K562 (cell line): ENCODE measurements around the gene MRPL41. TPM values are rescaled to one million over a fixed set of nuclear protein-coding genes. Genes with fewer than 3 reads are reported as not detected.

Source experiments
- BRD9 ChIP-seq: fragments of 450-650 bp; IDR thresholded peaks from 2 replicates; pipeline ENCODE4 v1.6.1; 2018; ENCODE audit warnings: low read depth; ENCODE audit not compliant: partially characterized antibody
- CEBPZ ChIP-seq: fragments of 150-350 bp; IDR thresholded peaks from 2 replicates; pipeline ENCODE4 v1.6.1; 2014; ENCODE audit warnings: low read depth, mild to moderate bottlenecking, low read length, borderline replicate concordance
- ELF4 ChIP-seq: fragments of 450-650 bp; formaldehyde crosslinking; IDR thresholded peaks from 2 replicates; pipeline ENCODE4 v1.4.0; 2022; ENCODE audit warnings: missing genetic modification characterization
- FOXA1 ChIP-seq: fragments of 450-650 bp; IDR thresholded peaks from 2 replicates; pipeline ENCODE4 v1.6.1; 2016; ENCODE audit warnings: mild to moderate bottlenecking, borderline replicate concordance
- FUS ChIP-seq: fragments of 200-400 bp; formaldehyde crosslinking; optimal IDR thresholded peaks from 2 replicates; pipeline ENCODE3; 2017; ENCODE audit warnings: low read depth, low read length
- HMGN3 ChIP-seq: IDR thresholded peaks from 2 replicates; pipeline ENCODE4 v1.6.1; 2011; ENCODE audit warnings: borderline replicate concordance, low read depth, mild to moderate bottlenecking, mixed read lengths, low read length; ENCODE audit not compliant: insufficient read length; ENCODE audit errors: extremely low read depth
- ID3 ChIP-seq, 2 experiments: fragments of 250-450 bp in 1 of 2; fragments of 450-650 bp in 1 of 2; sonication (Bioruptor Pico) in 1 of 2; IDR thresholded peaks; 2 replicates each; pipeline versions ENCODE4 v1.6.1 to v1.8.0; 2016 to 2021; ENCODE audit warnings: mild to moderate bottlenecking in 2 of 2, moderate library complexity in 2 of 2, missing compliant biosample characterization in 1 of 2, missing genetic modification characterization in 1 of 2
- KAT8 ChIP-seq: fragments of 450-650 bp; IDR thresholded peaks from 2 replicates; pipeline ENCODE4 v1.6.1; 2016; ENCODE audit warnings: low read depth, mild to moderate bottlenecking
- KDM4B ChIP-seq, 2 experiments: fragments of 450-650 bp in 1 of 2; sonication (generic) in 1 of 2; IDR thresholded peaks; 2 replicates each; pipeline ENCODE4 v1.6.1; 2016 to 2017; ENCODE audit warnings: borderline replicate concordance in 2 of 2, antibody characterized with exemption in 1 of 2, low read depth in 1 of 2, mild to moderate bottlenecking in 1 of 2
- PBX2 ChIP-seq, 2 experiments: IDR thresholded peaks in 1 of 2; conservative IDR thresholded peaks in 1 of 2; 2 replicates each; pipeline ENCODE4 v1.6.1; 2016; ENCODE audit warnings: low read depth in 2 of 2, mild to moderate bottlenecking in 1 of 2, missing compliant biosample characterization in 1 of 2, missing genetic modification characterization in 1 of 2, moderate library complexity in 1 of 2
- POLR2G ChIP-seq: fragments of 200-400 bp; formaldehyde crosslinking; IDR thresholded peaks from 2 replicates; pipeline ENCODE4 v1.6.1; 2017; ENCODE audit warnings: low read depth, mild to moderate bottlenecking, antibody characterized with exemption, low read length, moderate library complexity
- SIN3B ChIP-seq: fragments of 450-650 bp; IDR thresholded peaks from 2 replicates; pipeline ENCODE4 v1.6.1; 2017; ENCODE audit warnings: low read depth, mild to moderate bottlenecking, moderate library complexity
- ZNF165 ChIP-seq: fragments of 250-450 bp; sonication (Bioruptor Pico); IDR thresholded peaks from 2 replicates; pipeline ENCODE4 v1.4.0; 2020; ENCODE audit warnings: borderline replicate concordance
- ZNF780A ChIP-seq: fragments of 250-450 bp; sonication (Bioruptor Pico); IDR thresholded peaks from 2 replicates; pipeline ENCODE4 v1.5.0; 2021; ENCODE audit warnings: mild to moderate bottlenecking
- polyA plus RNA-seq, 8 experiments: library from polyadenylated mRNA; depleted of rRNA in 4 of 8; stranded (reverse) in 5 of 8; unstranded in 3 of 8; fragments of >200 nt; fragmentation: Nextera tagmentation in 2 of 8; fragmentation: Illumina TruSeq in 1 of 8; extraction: Ambion mirVana in 2 of 8; extraction: Trizol in 1 of 8; gene quantifications; 2 replicates each; pipeline versions ENCODE4 v1.2.1 to v1.2.3, GENCODE V29; 2011 to 2014; ENCODE audit warnings: inconsistent platforms in 1 of 8, missing spikeins in 1 of 8
- total RNA-seq, 7 experiments: library from RNA; depleted of rRNA in 6 of 7; stranded (reverse); fragments of >200 nt in 6 of 7; fragmentation: Illumina TruSeq in 2 of 7; extraction: Trizol in 2 of 7; gene quantifications; 2 replicates each; pipeline versions ENCODE4 v1.2.1 to v1.2.3, GENCODE V29; 2011 to 2021; ENCODE audit warnings: low replicate concordance in 1 of 7
- TF ChIP-seq, protein P1 (sequence below): fragments of 250-450 bp; sonication (Bioruptor Pico); IDR thresholded peaks from 2 replicates; pipeline ENCODE4 v1.4.0; 2020

Gene MRPL41
- total and polyA plus RNA-seq, 9 of the 15 experiments (the other 6 are each of a cell fraction or from before 2014, with no cell fraction given) = 2.6 to 259 (median 21.6) TPM

DNA sequence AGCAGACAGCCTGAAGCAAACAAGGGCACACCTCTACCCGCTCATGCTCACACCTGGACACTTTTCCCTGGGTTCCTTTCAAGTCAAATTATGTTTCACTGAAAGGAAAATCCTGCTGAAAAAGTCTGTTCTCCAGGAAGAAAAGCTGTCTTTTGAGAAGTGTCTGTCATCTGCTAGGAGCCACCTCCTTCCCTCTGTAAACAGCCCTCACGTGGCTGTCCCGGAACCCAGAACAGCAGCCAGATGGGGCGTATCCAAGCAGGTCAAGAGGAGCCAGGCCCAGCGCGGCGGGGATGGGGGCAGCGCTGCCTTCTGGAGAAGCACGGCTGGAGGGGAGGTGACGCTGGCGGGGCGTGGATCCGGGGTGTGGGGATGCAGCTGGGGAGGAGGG is 1.5 kb upstream of the MRPL41 start, which contains the start of gene PNPLA7 (continued):
- TF ChIP-seq ID3 (CRISPR knock-in tag; IDR thresholded peaks at IDR 0.05) (no peak), ID3 (tag; IDR thresholded peaks at IDR 0.05) (no peak), KAT8 (no peak), SIN3B (no peak), ELF4 (CRISPR knock-in tag) (no peak), FUS (no peak), POLR2G (no peak), KDM4B (IDR thresholded peaks at IDR 0.05; ENCODE audit: borderline replicate concordance in 2 of 2, low read depth in 1 of 2) (no peak), CEBPZ (no peak), ZNF780A (CRISPR knock-in tag) (no peak), BRD9 (no peak), ZNF165 (CRISPR knock-in tag) (no peak), PBX2 (CRISPR knock-in tag; IDR thresholded peaks at IDR 0.05; ENCODE audit: low read depth) (no peak), PBX2 (tag; conservative IDR thresholded peaks at IDR 0.05; ENCODE audit: low read depth) (peak; percentile 54), HMGN3 (no peak), FOXA1 (peak; percentile 21; the same call in 1 of the 2 replicates)
- TF ChIP-seq, protein P1, sequence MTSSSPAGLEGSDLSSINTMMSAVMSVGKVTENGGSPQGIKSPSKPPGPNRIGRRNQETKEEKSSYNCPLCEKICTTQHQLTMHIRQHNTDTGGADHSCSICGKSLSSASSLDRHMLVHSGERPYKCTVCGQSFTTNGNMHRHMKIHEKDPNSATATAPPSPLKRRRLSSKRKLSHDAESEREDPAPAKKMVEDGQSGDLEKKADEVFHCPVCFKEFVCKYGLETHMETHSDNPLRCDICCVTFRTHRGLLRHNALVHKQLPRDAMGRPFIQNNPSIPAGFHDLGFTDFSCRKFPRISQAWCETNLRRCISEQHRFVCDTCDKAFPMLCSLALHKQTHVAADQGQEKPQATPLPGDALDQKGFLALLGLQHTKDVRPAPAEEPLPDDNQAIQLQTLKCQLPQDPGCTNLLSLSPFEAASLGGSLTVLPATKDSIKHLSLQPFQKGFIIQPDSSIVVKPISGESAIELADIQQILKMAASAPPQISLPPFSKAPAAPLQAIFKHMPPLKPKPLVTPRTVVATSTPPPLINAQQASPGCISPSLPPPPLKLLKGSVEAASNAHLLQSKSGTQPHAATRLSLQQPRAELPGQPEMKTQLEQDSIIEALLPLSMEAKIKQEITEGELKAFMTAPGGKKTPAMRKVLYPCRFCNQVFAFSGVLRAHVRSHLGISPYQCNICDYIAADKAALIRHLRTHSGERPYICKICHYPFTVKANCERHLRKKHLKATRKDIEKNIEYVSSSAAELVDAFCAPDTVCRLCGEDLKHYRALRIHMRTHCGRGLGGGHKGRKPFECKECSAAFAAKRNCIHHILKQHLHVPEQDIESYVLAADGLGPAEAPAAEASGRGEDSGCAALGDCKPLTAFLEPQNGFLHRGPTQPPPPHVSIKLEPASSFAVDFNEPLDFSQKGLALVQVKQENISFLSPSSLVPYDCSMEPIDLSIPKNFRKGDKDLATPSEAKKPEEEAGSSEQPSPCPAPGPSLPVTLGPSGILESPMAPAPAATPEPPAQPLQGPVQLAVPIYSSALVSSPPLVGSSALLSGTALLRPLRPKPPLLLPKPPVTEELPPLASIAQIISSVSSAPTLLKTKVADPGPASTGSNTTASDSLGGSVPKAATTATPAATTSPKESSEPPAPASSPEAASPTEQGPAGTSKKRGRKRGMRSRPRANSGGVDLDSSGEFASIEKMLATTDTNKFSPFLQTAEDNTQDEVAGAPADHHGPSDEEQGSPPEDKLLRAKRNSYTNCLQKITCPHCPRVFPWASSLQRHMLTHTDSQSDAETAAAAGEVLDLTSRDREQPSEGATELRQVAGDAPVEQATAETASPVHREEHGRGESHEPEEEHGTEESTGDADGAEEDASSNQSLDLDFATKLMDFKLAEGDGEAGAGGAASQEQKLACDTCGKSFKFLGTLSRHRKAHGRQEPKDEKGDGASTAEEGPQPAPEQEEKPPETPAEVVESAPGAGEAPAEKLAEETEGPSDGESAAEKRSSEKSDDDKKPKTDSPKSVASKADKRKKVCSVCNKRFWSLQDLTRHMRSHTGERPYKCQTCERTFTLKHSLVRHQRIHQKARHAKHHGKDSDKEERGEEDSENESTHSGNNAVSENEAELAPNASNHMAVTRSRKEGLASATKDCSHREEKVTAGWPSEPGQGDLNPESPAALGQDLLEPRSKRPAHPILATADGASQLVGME (CRISPR knock-in tag) = no peak
